Type B pancreatic cell (in vitro differentiated cells): Measurements from ENCODE around the gene TBX4. TPM values are rescaled to one million over a fixed set of nuclear protein-coding genes. Genes with fewer than 3 reads are reported as not detected.

Source experiments
- DNase-seq: peaks from one replicate; pipeline ENCODE4 v3.0.0; 2021; ENCODE audit warnings: mixed read lengths; ENCODE audit not compliant: unreplicated experiment; ENCODE audit errors: extremely low spot score
- H3K27ac Mint-ChIP-seq: 2 replicates; pipeline ENCODE4 v1.8.0; 2021; ENCODE audit warnings: mild to moderate bottlenecking, mixed read lengths
- H3K27me3 Mint-ChIP-seq: 2 replicates; pipeline ENCODE4 v1.8.0; 2021; ENCODE audit warnings: mixed read lengths
- H3K36me3 Mint-ChIP-seq: 2 replicates; pipeline ENCODE4 v1.8.0; 2021; ENCODE audit warnings: mixed read lengths
- H3K4me1 Mint-ChIP-seq: one replicate; pipeline ENCODE4 v1.8.0; 2021; ENCODE audit warnings: mixed read lengths; ENCODE audit not compliant: unreplicated experiment
- H3K4me3 Mint-ChIP-seq: 2 replicates; pipeline ENCODE4 v1.8.0; 2021; ENCODE audit warnings: mild to moderate bottlenecking, mixed read lengths
- H3K9me3 Mint-ChIP-seq: 2 replicates; pipeline ENCODE4 v1.8.0; 2021; ENCODE audit warnings: mixed read lengths
- total RNA-seq: library from RNA; stranded (reverse); gene quantifications from 2 replicates; pipeline ENCODE4 v1.2.1, GENCODE V29; 2021; ENCODE audit warnings: low replicate concordance
- TF ChIP-seq, protein P1 (sequence below): fragments of 200-600 bp; sonication (generic); conservative IDR thresholded peaks from 2 replicates; pipeline ENCODE4 v1.5.0; 2021; ENCODE audit warnings: antibody characterized with exemption, mild to moderate bottlenecking

TBX4 gene
- total RNA-seq, 1 donor from 2014 or later, result 1.8 TPM

DNA sequence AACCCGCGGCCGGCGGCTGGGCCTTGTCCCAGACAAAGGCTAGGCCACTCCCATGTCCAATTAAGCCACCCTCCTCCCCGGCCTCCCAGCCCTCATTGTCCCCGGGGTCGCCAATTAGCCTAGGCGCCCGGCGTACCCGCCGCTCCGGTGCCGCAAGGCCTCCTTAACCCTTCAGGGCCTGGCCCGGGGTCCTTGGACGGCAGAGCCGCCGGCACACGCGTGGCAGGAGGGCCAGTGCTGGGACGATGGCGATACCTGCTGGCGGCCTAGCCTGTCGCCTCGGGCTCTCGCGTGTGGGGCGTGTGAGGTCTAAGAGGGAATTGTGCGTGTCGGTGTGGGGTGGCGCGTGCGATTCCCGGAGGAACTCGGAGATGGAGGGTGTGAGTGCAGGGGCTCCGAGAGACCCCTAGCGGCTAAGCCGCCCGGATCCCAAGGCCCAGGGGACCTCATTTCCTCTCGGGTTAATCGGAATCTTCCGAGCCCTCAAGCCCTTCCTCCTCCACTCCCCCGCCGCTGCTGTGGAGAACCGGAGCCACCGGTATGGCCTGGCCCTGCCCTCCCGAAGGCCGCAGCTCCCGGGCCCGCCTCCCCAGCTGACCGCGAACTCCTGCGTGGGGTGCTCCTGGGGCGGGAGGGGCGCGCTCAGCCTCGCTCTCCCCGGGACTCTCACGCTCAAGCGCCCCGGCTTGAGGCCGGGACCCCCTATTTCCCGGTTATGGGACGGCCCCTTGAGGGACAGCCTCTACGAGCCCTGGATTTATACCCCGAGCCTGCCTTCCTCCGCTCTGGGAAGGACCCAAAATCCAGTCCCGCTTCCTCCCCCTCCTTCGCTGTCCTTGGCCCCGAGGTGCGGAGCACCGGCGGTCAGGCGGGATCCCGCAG, 40.7 kb upstream of the TBX4 start:
- H3K4me1 Mint-ChIP-seq, result peaks cover 4% of the 10 kb centered on the region
- peak; percentile 76 for DNase-seq
- H3K36me3 Mint-ChIP-seq, result peaks cover 3% of the 10 kb centered on the region
- H3K27me3 Mint-ChIP-seq, result peaks cover 56% of the 10 kb centered on the region
- H3K4me3 Mint-ChIP-seq, result peak overlapping the region; percentile 79
- no peaks in the 10 kb centered on the region for H3K9me3 Mint-ChIP-seq
- no peak overlapping the region for H3K27ac Mint-ChIP-seq
- TF ChIP-seq, protein P1, sequence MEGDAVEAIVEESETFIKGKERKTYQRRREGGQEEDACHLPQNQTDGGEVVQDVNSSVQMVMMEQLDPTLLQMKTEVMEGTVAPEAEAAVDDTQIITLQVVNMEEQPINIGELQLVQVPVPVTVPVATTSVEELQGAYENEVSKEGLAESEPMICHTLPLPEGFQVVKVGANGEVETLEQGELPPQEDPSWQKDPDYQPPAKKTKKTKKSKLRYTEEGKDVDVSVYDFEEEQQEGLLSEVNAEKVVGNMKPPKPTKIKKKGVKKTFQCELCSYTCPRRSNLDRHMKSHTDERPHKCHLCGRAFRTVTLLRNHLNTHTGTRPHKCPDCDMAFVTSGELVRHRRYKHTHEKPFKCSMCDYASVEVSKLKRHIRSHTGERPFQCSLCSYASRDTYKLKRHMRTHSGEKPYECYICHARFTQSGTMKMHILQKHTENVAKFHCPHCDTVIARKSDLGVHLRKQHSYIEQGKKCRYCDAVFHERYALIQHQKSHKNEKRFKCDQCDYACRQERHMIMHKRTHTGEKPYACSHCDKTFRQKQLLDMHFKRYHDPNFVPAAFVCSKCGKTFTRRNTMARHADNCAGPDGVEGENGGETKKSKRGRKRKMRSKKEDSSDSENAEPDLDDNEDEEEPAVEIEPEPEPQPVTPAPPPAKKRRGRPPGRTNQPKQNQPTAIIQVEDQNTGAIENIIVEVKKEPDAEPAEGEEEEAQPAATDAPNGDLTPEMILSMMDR, result peak; percentile 62

DNA sequence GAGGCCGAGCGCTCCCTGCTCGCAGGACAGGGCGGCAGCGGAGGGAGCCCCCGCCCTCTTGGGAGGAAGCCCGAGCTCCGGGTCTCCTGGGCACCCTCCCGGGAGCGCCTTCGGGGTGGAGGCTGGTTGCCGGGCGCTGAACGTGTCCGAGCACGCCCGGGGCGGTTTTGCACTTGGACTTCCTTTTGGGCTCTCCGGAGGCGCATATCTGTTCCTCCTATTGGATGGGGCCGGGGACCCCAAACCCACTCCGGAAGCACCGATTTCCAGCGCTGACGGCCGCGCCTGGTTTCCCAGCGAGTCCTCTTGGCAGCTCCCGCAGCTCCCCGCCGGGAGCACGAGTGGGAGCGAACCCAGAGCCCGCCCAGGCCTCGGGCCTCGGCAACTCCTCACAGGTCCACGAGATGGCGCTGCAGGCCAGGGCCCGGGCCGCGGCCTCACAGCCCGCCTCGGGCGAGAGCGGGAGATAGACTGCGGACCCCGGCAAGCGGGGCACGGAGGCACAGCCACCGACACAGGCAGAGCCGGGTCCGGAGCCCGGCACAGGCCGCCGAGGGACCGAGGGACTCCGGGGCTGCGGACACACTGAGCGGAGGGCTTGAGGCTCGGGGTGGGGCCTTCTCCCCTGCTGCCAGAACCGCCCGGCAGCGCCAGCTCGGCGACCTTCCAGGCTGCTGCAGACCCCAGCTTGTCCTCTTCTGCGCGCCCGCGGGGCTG, 39.9 kb upstream of the TBX4 start:
- H3K9me3 Mint-ChIP-seq, result no peaks in the 10 kb centered on the region
- H3K4me3 Mint-ChIP-seq, result peak overlapping the region; percentile 74
- H3K27me3 Mint-ChIP-seq, result peaks cover 48% of the 10 kb centered on the region
- H3K36me3 Mint-ChIP-seq, result peaks cover 3% of the 10 kb centered on the region
- TF ChIP-seq, protein P1, result peak; percentile 100
- H3K4me1 Mint-ChIP-seq, result peaks cover 7% of the 10 kb centered on the region
- no peak overlapping the region for H3K27ac Mint-ChIP-seq
- no peak for DNase-seq

DNA sequence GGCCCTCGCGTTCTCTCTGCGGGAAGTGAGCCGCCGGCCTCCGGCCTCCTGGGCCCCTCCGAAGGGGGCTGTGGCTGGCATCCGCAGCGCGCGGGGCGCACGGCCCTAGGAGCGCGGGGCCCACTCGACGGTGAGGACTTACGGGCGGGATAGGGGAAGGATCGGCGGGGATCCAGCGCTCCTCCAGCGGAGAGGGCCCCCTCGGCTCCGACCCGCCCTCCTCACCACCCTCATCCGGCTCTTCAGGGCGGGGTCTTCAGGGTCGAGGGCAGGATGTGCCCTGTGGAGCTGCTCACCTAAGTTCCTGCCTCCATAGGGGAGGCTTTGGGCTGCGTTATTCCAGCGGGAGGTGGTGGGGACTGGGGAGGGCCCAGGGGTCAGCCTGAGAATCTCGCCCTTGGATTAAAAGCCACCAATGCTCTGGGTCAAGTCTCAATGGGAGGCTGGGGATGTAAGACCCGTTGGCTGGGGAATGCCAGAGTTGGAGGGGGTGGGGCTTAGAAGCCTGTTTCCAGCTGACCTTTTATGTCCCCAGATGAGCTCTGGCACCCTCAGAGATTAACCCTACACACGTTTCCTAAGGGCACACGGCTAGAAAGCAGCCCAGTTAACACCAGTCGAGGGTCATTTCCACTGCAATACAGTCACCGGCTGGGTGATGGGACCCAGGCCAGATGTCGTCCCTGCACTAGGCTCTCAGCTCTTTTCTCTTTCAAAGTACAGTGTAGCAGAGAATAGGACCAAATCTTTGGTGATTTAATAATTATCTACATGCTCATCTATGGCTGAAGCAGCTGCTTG, 39.2 kb upstream of the TBX4 start:
- peaks cover 40% of the 10 kb centered on the region for H3K27me3 Mint-ChIP-seq

DNA sequence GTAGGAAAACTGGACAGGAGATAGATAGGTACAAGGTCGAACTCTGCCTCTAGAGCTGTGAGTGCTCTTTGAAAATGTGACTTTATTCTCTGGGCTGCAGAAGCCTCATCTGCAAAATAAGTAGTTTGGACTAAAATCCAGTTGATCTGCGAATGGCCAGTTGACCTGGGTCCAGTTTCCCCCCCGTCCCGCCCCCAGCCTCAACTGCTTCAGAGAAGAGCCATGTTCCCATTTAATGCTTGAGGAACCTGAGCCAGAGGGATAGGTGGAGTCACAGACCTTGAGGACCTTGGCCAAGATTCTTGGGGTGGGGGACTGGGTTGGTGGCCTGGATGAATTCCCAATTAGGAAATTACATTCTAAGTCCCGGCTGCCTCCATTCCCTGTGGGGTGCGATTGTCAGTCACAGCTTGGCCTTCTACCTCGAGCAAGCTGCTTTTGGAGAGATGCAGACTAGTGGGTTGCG, 38.5 kb upstream of the TBX4 start:
- Mint-ChIP-seq H3K27me3 (peaks cover 37% of the 10 kb centered on the region), H3K4me1 (peaks cover 5% of the 10 kb centered on the region), H3K27ac (no peak overlapping the region), H3K36me3 (peaks cover 2% of the 10 kb centered on the region), H3K9me3 (no peaks in the 10 kb centered on the region), H3K4me3 (peak overlapping the region; percentile 80)
- TF ChIP-seq, protein P1, result no peak
- no peak for DNase-seq

More for the DNA sequence above, 39.2 kb upstream of the TBX4 start:
- Mint-ChIP-seq H3K36me3 (peaks cover 3% of the 10 kb centered on the region), H3K27ac (no peak overlapping the region), H3K4me3 (peak overlapping the region; percentile 80), H3K4me1 (peaks cover 7% of the 10 kb centered on the region), H3K9me3 (no peaks in the 10 kb centered on the region)
- TF ChIP-seq, protein P1, result no peak
- no peak for DNase-seq
